ENCODE measurements around the gene PLXDC1. TPM values are rescaled to one million over a fixed set of nuclear protein-coding genes. Genes with fewer than 3 reads are reported as not detected.

The PLXDC1 gene
- total RNA-seq, 1 experiment from 2014 or later: 0.13 TPM

- DNase-seq (ENCODE audit: low read depth): no peak
These were observed 5.1 kb upstream of the PLXDC1 start for GRCh38 chr17:39156491-39156890.

- no peak for DNase-seq (ENCODE audit: low read depth)
These were observed 4.2 kb upstream of the PLXDC1 start for GRCh38 chr17:39155654-39156053.

DNA sequence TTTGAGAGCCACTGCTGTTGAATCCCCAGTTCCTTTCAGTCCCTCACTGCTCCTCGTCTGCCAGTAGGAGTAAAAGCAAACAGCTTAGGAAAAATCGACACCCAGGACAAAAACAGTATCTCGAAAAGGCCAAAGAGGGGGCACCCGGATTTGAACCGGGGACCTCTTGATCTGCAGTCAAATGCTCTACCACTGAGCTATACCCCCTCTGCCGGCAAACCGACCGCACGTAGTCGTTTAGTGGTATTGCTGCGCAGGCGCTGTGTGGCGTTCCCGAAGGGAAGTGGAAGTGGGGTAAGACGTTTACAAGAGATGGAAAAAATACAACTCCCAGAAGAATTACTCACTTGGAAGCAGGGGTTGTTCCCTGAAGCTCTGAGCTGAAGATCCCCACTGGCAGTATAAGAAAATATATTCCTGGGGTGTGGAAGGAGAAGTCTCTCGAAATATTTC, 2.2 kb upstream of the PLXDC1 start:
- peak; percentile 92 for DNase-seq (ENCODE audit: low read depth)

DNA sequence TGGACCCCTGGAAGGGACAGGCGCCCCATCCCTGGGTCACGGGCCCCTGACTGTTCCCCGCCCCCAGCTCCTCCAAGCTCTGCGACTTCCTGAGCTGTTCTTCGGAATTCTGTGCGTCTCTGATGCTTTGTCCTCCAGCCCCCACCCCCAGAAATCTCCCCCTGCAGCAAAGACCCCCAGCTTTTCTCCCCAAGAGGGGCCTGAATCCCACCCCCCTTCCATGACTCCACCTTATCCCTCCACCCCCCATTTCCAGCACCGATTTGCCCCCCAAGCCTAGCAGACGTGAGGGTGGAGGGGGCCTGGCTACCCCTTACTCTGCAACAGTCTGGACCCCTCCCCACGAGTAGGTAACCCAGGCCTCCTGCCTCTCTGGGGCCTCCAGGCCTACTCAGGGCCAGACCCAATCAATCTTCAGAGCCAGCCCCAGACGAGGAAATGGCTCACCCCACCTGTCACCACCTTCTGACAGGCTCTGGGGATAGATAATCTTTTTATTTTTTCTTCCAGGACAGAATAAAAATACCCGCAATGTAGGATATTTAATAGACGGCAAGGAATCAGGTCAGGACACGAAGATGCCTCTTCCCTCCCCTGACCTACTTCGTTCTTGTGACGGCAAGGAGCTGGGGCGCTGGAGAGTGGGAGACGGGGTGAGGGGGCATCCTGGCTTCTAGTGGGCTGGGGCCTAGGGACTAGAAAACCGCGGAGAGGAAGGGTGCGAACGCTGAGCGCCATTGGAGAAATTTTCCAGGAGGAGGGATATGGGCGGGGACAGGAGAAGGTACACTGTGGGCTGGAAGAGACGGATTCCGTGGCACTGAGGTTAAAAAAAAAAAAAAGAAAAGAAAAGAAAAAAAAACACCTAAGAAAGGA, 744 bp upstream of the PLXDC1 start:
- no peak for DNase-seq (ENCODE audit: low read depth)

DNA sequence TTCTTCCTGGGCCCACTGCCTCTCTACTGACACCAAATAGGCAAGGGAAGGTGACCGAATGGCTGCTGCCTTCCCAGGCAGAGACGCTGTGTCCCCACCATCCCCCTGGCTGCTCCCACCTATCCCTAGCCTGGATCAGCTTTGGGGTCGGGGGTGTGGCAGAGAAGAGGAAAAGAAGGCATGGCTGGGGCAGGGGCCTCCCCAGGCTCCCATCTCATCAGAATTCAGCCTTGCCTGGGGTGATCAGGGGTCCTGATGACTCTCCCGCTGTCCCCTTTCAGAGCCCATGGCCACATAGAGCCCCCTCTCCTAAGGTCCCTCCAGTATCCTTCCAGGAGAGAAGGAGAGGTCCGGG, 665 bp downstream of the PLXDC1 start:
- no peak for DNase-seq (ENCODE audit: low read depth)

GRCh38 chr17:39150104-39150634, 1.3 kb downstream of the PLXDC1 start:
- no peak for DNase-seq (ENCODE audit: low read depth)

DNA sequence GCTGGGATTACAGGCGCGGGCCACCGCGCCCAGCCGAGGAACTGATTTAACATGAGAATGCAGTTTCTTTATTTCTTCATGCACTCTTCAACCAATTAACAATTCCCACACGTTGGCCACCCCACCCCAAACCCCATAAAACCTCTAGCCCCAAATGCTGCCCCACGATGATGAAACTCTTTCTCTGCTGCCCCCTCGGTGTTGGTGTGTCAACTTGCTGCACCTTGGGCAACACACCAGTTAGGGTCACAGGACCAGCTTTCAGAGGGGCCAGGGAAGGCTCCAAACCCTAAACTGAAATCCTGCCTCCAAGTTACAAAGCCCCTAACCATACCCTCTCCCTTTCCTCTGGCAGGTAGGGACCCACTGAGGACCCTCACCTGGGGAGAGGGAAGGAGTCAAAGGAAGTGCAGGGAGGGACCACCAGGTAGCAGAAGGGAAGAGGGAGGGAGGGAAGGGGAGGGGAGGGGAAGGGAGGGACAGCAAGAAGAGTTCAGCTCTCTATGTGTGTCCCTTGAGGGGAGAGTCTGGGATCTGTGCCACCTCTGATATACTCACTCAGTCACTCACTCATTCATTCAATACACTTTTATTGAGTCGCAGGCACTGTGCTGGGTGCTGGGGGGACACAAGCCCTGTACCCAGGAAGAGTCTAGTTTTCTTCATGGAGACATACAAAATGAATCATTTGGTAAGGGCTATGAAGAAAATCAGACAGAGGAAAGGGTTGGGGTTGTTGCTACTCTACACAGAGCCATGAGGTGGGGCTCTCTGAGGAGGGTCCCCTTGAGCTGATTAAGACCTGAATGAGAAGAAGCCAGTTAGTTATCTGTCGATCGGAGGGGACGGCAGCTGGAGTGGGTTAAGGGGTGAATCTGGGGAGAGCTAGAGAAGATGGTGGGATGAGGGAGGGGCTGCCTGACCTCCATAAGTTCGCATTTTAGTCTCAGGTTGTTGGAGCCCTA, 3.9 kb downstream of the PLXDC1 start:
- DNase-seq (ENCODE audit: low read depth): no peak

- no peak for DNase-seq (ENCODE audit: low read depth)
These were observed 5.2 kb downstream of the PLXDC1 start for GRCh38 chr17:39146273-39146672.

- DNase-seq (ENCODE audit: low read depth): no peak
These were observed 6.3 kb downstream of the PLXDC1 start for GRCh38 chr17:39145143-39145542.

GRCh38 chr17:39144416-39144840, 7.0 kb downstream of the PLXDC1 start:
- peak; percentile 90 for DNase-seq (ENCODE audit: low read depth)

- no peak for DNase-seq (ENCODE audit: low read depth)
These were observed 7.8 kb downstream of the PLXDC1 start for GRCh38 chr17:39143552-39144093.

DNA sequence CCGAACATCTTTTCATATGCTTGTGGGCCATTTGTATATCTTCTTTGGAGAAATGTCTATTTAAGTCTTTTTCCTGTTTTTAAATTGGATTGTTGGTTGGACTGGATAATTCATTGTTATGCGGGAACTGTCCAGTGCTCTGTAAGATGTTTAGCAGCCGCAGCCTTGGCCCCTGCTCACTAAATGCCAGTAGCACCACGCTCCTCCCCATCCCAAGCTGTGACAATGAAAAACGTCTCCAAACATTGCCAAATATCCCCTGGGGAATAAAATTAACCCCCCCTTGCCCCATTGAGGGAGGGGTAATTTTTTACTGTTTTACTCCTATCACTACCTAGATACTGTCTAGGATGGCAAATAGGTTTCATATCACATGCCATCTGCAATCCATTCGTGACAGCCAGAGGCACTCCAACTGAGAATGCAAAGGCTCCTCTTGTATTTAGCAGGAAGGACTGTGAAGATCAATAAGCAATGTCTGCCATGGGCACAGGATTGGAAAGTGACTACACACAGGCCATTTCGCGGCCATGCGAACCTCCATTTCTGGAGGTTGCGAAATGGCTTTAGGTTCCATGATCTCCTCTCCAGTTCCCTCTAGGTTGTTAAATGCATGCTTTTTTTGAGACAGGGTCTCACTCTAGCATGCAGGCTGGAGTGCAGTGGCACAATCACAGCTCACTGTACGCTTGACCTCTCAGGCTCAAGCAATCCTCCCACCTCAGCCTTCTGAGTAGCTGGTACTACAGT, 9.3 kb downstream of the PLXDC1 start:
- no peak for DNase-seq (ENCODE audit: low read depth)

DNA sequence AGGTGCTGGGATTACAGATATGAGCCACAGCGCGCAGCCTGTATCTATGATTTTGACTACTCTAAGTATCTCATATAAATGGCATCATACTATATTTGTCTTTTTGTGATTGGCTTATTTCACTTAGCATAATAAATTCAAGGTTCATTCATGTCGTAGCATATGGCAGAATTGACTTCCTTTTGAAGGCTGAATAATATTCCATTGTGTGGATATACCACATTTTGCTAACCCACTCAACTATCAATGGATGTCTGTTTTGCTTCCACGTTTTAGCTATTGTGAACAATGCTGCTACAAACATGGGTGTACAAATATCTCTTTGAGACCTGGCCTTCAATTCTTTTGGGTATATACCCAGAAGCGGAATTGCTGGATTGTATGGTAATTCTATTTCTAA, 10.1 kb downstream of the PLXDC1 start:
- no peak for DNase-seq (ENCODE audit: low read depth)

- no peak for DNase-seq (ENCODE audit: low read depth)
These were observed 11.9 kb downstream of the PLXDC1 start for GRCh38 chr17:39139561-39139960.

GRCh38 chr17:39139161-39139511, 12.3 kb downstream of the PLXDC1 start:
- DNase-seq (ENCODE audit: low read depth): peak; percentile 86

- DNase-seq (ENCODE audit: low read depth): no peak
These were observed 12.8 kb downstream of the PLXDC1 start for GRCh38 chr17:39138431-39139160.

DNA sequence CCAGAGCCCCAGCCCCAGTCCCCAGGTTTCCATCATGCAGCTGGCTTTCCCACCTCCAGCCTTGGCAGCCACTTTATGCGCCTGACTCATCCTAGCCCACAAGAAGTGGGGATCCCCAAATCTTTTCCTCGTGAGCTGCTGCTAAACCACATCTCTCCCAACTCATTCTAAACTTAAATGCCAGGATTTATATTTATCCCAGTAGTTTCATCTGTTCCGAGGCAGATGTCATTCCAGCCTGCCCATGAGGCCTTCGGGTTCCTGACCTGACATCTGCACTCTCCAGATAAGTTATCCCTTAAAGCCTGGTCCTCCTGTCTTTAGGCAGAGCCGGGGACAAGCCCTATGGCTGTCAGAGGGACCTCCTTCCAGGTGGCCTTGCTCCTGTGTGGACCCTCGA, 16.6 kb downstream of the PLXDC1 start:
- no peak for DNase-seq (ENCODE audit: low read depth)

GRCh38 chr17:39132192-39132610, 19.2 kb downstream of the PLXDC1 start:
- peak; percentile 72 for DNase-seq (ENCODE audit: low read depth)

GRCh38 chr17:39131616-39132015, 19.8 kb downstream of the PLXDC1 start:
- DNase-seq (ENCODE audit: low read depth): no peak

GRCh38 chr17:39130205-39130604, 21.2 kb downstream of the PLXDC1 start:
- no peak for DNase-seq (ENCODE audit: low read depth)
